ENCODE data around the gene S100A11. TPM values are rescaled to one million over a fixed set of nuclear protein-coding genes. Genes with fewer than 3 reads are reported as not detected.

The S100A11 gene
- 213 and 300 TPM in 2 replicates for total RNA-seq (2014; rRNA removed; shearing (Covaris generic))

DNA sequence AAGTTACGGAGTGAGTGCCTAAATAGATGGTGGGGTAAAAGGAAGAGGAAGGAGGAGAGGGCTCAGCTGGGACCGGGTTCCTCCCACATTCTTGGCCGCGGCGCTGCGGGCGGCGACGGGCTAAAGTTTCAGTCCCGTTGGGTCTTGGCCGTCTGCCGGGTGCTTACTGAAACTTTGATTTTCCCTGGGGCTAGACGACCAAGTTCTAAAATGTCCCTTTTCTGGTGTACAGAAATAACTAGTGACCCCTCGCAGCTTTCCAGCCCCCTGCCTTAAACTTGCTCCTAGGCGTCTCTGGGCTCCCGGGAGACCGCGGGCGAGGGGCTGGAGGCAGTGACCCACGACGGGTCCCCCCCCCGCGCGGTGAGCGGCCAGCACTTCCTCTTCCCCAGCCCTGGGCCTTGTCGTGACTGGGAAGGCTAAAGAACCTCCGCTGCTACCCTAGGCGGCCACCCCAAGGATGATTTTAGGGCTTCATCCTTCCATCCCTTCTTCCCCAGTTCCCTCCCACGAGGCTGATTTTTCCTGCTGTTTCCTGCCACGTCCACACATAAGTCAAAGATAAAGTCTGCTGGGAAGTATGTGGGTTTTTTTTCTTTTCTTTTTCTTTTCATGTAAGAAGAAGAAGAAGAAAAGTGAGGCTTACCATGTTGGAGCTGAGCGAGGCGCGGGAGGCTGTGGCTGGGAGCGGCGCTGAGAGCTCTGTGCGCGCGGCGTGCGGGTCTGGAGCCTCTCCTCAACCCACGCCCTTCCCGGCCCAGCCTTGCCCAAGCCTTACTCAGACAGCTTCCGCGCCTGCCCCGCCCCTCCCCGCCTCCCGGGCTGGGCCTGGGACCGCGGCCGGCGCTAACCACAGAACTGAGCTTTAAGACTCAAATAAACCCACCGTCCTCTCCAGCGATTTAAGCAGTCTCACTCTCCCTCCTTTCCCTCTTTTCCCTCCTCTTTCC, at the start of gene S100A11:
Gene S100A11 (minus strand): TSS at position 738 of the 950 bp plus-strand sequence. CDS start 89 bp downstream, at position 649.

DNA sequence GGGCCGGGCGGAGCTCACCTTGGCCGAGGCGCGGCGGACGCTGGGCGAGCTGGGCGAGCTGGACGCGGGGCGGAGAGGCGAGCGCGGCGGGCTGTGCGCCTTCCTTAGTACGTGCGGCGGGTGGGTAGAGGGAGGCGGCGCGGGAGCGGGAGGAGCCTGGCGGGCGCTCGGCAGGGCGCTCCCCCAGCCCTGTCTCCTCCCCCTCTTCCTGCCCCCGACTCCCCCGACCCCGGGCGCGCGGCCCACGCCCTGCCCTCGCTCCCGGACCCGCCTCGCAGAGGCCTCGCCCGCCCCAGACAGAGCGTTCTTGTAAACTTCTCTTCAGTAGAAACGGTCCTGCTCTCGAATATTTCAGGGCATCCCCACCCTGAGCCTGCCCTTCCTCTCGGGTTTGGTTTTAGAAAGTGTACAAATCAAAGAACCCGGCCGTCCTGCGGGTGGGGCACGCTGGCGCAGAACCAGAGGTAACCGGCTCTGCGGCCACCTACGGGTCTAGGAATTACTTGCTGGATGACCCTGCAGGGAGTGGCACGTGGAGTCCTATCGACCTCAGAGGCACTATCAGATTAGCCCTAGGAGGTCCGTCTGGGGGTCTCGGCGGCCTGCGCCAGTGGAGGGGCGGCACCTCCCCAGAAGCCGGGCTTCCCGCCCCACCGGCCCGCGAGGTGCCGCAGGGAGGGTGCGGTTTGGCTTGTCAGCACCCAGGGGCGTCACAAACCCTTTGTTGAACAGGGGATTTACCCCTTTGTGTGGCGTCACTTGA, 42.9 kb downstream of the S100A11 start, which contains the start of gene S100A10:
Gene S100A10 (minus strand): TSS at position 126 of the 763 bp plus-strand sequence. CDS start 7,629 bp downstream, outside the sequence.

Small RNA genes within 50 kb of the gene (small RNA-seq; reads per million reads assigned to genes)
- gene SPTLC1P4 = not detected

Other genes with a start within 250 kb of the S100A11 start
- gene TDRKH, start 246.5 kb downstream of the S100A11 start, total RNA-seq (2014; rRNA removed; shearing (Covaris generic)) = 14.4 and 15.5 TPM in 2 replicates
- not detected in 2 replicates for gene LINGO4, start 231.6 kb downstream of the S100A11 start, total RNA-seq (2014; rRNA removed; shearing (Covaris generic))
- gene RORC, start 205.2 kb downstream of the S100A11 start, total RNA-seq (2014; rRNA removed; shearing (Covaris generic)) = 0.38 TPM in 1 of 2 replicates, not detected in the other
- gene C2CD4D, start 197.2 kb downstream of the S100A11 start, total RNA-seq (2014; rRNA removed; shearing (Covaris generic)) = 0.53 and 0.87 TPM in 2 replicates
- gene THEM5, start 183.3 kb downstream of the S100A11 start, total RNA-seq (2014; rRNA removed; shearing (Covaris generic)) = not detected in 2 replicates
- 32.3 and 42.9 TPM in 2 replicates for gene THEM4, start 127.5 kb downstream of the S100A11 start, total RNA-seq (2014; rRNA removed; shearing (Covaris generic))
- gene S100A10, start 43.1 kb downstream of the S100A11 start, total RNA-seq (2014; rRNA removed; shearing (Covaris generic)) = 292 and 330 TPM in 2 replicates
- not detected in 2 replicates for gene TCHHL1, start 52.1 kb upstream of the S100A11 start, total RNA-seq (2014; rRNA removed; shearing (Covaris generic))
- gene TCHH, start 78.4 kb upstream of the S100A11 start, total RNA-seq (2014; rRNA removed; shearing (Covaris generic)) = 0.27 and 0.38 TPM in 2 replicates
- gene RPTN, start 122.2 kb upstream of the S100A11 start, total RNA-seq (2014; rRNA removed; shearing (Covaris generic)) = not detected in 2 replicates
- 0.03 TPM in 1 of 2 replicates, not detected in the other for gene HRNR, start 187.2 kb upstream of the S100A11 start, total RNA-seq (2014; rRNA removed; shearing (Covaris generic))